ENCODE results near the gene DAGLA.
"Not testable (repeated sequence)": the region's sequence is repeated elsewhere in the genome, so short reads cannot be mapped to it uniquely, and the experiment has no call there.

Gene DAGLA

GRCh38 chr11:61650781-61651571 is 29.2 kb upstream of the DAGLA start:
- POLR2A ChIA-PET = interaction anchor here (1.1 kb wide), 1 partner anchor 12 kb away, joined by 3 read pairs; no protein-coding TSS in a partner anchor
- CTCF ChIA-PET = interaction anchor here (0.6 to 1.8 kb wide), 2 partner anchors 12 to 276 kb away, joined by 4 to 6 read pairs; no protein-coding TSS in a partner anchor
- TF ChIP-seq L3MBTL2 (conservative IDR thresholded peaks at IDR 0.05) (no peak), FOXM1 (IDR thresholded peaks at IDR 0.05; ENCODE audit: borderline replicate concordance) (no peak), SUZ12 (IDR thresholded peaks at IDR 0.05) (no peak), PKNOX1 (IDR thresholded peaks at IDR 0.05) (no peak), NFRKB (IDR thresholded peaks at IDR 0.05) (no peak), SP1 (IDR thresholded peaks at IDR 0.05) (no peak), TARDBP (IDR thresholded peaks at IDR 0.05) (no peak), ARNT (IDR thresholded peaks at IDR 0.05) (no peak), LEF1 (IDR thresholded peaks at IDR 0.05; ENCODE audit: borderline replicate concordance) (no peak), ELF4 (IDR thresholded peaks at IDR 0.05) (no peak), HDGF (IDR thresholded peaks at IDR 0.05; ENCODE audit: borderline replicate concordance) (no peak), CTBP1 (IDR thresholded peaks at IDR 0.05; ENCODE audit: borderline replicate concordance) (no peak), FOXA1 (IDR thresholded peaks at IDR 0.05) (no peak), FOXK2 (IDR thresholded peaks at IDR 0.05) (no peak), ZNF384 (IDR thresholded peaks at IDR 0.05) (no peak), BHLHE40 (IDR thresholded peaks at IDR 0.05; ENCODE audit: borderline replicate concordance) (no peak)
- DNase-seq (ENCODE audit: extremely low spot score) = no peak

GRCh38 chr11:61652135-61652534 is 28.1 kb upstream of the DAGLA start:
- POLR2A ChIA-PET = no interaction called here
- no peak for DNase-seq (ENCODE audit: extremely low spot score)
- CTCF ChIA-PET = interaction anchor here (1.8 kb wide), 1 partner anchor 13 kb away, joined by 6 read pairs; no protein-coding TSS in a partner anchor
- TF ChIP-seq HDGF (IDR thresholded peaks at IDR 0.05; ENCODE audit: borderline replicate concordance) (no peak), SP1 (IDR thresholded peaks at IDR 0.05) (no peak), BHLHE40 (IDR thresholded peaks at IDR 0.05; ENCODE audit: borderline replicate concordance) (no peak), PKNOX1 (IDR thresholded peaks at IDR 0.05) (no peak), NFRKB (IDR thresholded peaks at IDR 0.05) (no peak), FOXM1 (IDR thresholded peaks at IDR 0.05; ENCODE audit: borderline replicate concordance) (no peak), SUZ12 (IDR thresholded peaks at IDR 0.05) (no peak), LEF1 (IDR thresholded peaks at IDR 0.05; ENCODE audit: borderline replicate concordance) (no peak), ARNT (IDR thresholded peaks at IDR 0.05) (no peak), FOXA1 (IDR thresholded peaks at IDR 0.05) (no peak), FOXK2 (IDR thresholded peaks at IDR 0.05) (no peak), CTBP1 (IDR thresholded peaks at IDR 0.05; ENCODE audit: borderline replicate concordance) (no peak), L3MBTL2 (conservative IDR thresholded peaks at IDR 0.05) (no peak), TARDBP (IDR thresholded peaks at IDR 0.05) (no peak), ZNF384 (IDR thresholded peaks at IDR 0.05) (no peak), ELF4 (IDR thresholded peaks at IDR 0.05) (no peak)

- ChIA-PET POLR2A (no interaction called here), CTCF (interaction anchor here (0.8 kb wide), 1 partner anchor 16 kb away, joined by 3 read pairs; no protein-coding TSS in a partner anchor)
- TF ChIP-seq ZNF384 (IDR thresholded peaks at IDR 0.05) = no peak
- TF ChIP-seq LEF1 (IDR thresholded peaks at IDR 0.05; ENCODE audit: borderline replicate concordance) = no peak
- TF ChIP-seq SP1 (IDR thresholded peaks at IDR 0.05) = no peak
- no peak for TF ChIP-seq NFRKB (IDR thresholded peaks at IDR 0.05)
- no peak for TF ChIP-seq FOXM1 (IDR thresholded peaks at IDR 0.05; ENCODE audit: borderline replicate concordance)
- TF ChIP-seq PKNOX1 (IDR thresholded peaks at IDR 0.05) = no peak
- no peak for TF ChIP-seq L3MBTL2 (conservative IDR thresholded peaks at IDR 0.05)
- no peak for TF ChIP-seq ELF4 (IDR thresholded peaks at IDR 0.05)
- no peak for TF ChIP-seq SUZ12 (IDR thresholded peaks at IDR 0.05)
- no peak for TF ChIP-seq ARNT (IDR thresholded peaks at IDR 0.05)
- no peak for TF ChIP-seq FOXA1 (IDR thresholded peaks at IDR 0.05)
- TF ChIP-seq BHLHE40 (IDR thresholded peaks at IDR 0.05; ENCODE audit: borderline replicate concordance) = no peak
- no peak for TF ChIP-seq CTBP1 (IDR thresholded peaks at IDR 0.05; ENCODE audit: borderline replicate concordance)
- no peak for DNase-seq (ENCODE audit: extremely low spot score)
Observed at GRCh38 chr11:61654397-61654829, 25.8 kb upstream of the DAGLA start.

- POLR2A ChIA-PET; DNase-seq (ENCODE audit: extremely low spot score); CTCF ChIA-PET: not testable (repeated sequence)
Observed at GRCh38 chr11:61655266-61656159, 24.7 kb upstream of the DAGLA start.

GRCh38 chr11:61656347-61657077 is 23.7 kb upstream of the DAGLA start:
- TF ChIP-seq LEF1 (IDR thresholded peaks at IDR 0.05; ENCODE audit: borderline replicate concordance) (no peak), FOXA1 (IDR thresholded peaks at IDR 0.05) (no peak), HDGF (IDR thresholded peaks at IDR 0.05; ENCODE audit: borderline replicate concordance) (no peak), ARNT (IDR thresholded peaks at IDR 0.05) (no peak), PKNOX1 (IDR thresholded peaks at IDR 0.05) (no peak), SP1 (IDR thresholded peaks at IDR 0.05) (no peak), FOXK2 (IDR thresholded peaks at IDR 0.05) (no peak), CTBP1 (IDR thresholded peaks at IDR 0.05; ENCODE audit: borderline replicate concordance) (no peak), ZNF384 (IDR thresholded peaks at IDR 0.05) (no peak), FOXM1 (IDR thresholded peaks at IDR 0.05; ENCODE audit: borderline replicate concordance) (no peak)
- CTCF ChIA-PET = interaction anchor here (1.0 kb wide), 1 partner anchor 18 kb away, joined by 3 read pairs; no protein-coding TSS in a partner anchor
- DNase-seq (ENCODE audit: extremely low spot score) = no peak
- POLR2A ChIA-PET = no interaction called here
